Measurements from ENCODE around the gene ADAMTS2.

- TF ChIP-seq EZH2 (IDR thresholded peaks at IDR 0.05; ENCODE audit: insufficient read depth, low read length) (no peak), CTCF (IDR thresholded peaks at IDR 0.05; ENCODE audit: insufficient read depth, low read depth, low read length) (no peak)
Observed at GRCh38 chr5:179292202-179292601, 53.1 kb downstream of the ADAMTS2 start.

All from astrocyte (in vitro differentiated cells and primary cell).